T-cell (primary cell): ENCODE results near the gene WBP2. TPM values are rescaled to one million over a fixed set of nuclear protein-coding genes. Genes with fewer than 3 reads are reported as not detected.
A peak's percentile ranks its signal among the peaks of the same experiment; 100 is the strongest.

Experiments used
- ATAC-seq, 4 experiments: fragments of 200-7000 bp in 3 of 4; fragments of 150-1000 bp in 1 of 4; cut with Tn5 transposase; replicated peaks in 1 of 4; 1 replicate in 3 of 4; 2 replicates in 1 of 4; pipeline ENCODE4 v1.10.0; 2021; ENCODE audit warnings: moderate library complexity in 3 of 4, mild to moderate bottlenecking in 2 of 4, moderate number of reproducible peaks in 1 of 4
- CTCF ChIA-PET, 2 donors: fragments of 300-600 bp; sonication (Branson Sonifier 250); formaldehyde crosslinking; loops; one replicate each; lab custom pipeline; 2022; ENCODE audit warnings: antibody characterized with exemption in 2 of 2; lab: Charles Lee
- POLR2A ChIA-PET, 2 donors: fragments of 300-600 bp; sonication (Branson Sonifier 250); formaldehyde crosslinking; loops; one replicate each; lab custom pipeline; 2022; ENCODE audit warnings: antibody characterized with exemption in 2 of 2; lab: Charles Lee
- DNase-seq, 35 experiments: peaks; one replicate each; pipeline versions ENCODE4 v3.0.0 to v3.0.0-alpha.2; 2013 to 2023
- H3K27ac ChIP-seq: one replicate; pipeline ENCODE4 v1.5.1; 2013; ENCODE audit warnings: low read length
- H3K27me3 ChIP-seq, 2 experiments: replicated peaks in 1 of 2; 1 replicate in 1 of 2; 2 replicates in 1 of 2; pipeline versions ENCODE4 v1.6.1 to v1.7.0; 2013; ENCODE audit warnings: low read length in 1 of 2, mixed read lengths in 1 of 2; ENCODE audit not compliant: control insufficient read depth in 2 of 2, insufficient read depth in 2 of 2; ENCODE audit errors: extremely low read depth in 1 of 2
- H3K36me3 ChIP-seq, 2 donors: 1 replicate in 1 of 2; 2 replicates in 1 of 2; pipeline versions ENCODE4 v1.6.1 to v1.7.0; 2013; ENCODE audit warnings: low read length in 1 of 2; ENCODE audit not compliant: control insufficient read depth in 2 of 2, insufficient read depth in 1 of 2; ENCODE audit errors: extremely low read depth in 1 of 2
- H3K4me1 ChIP-seq, 2 experiments: 1 replicate in 1 of 2; 2 replicates in 1 of 2; pipeline versions ENCODE4 v1.6.1 to v1.7.0; 2013; ENCODE audit warnings: low read length in 2 of 2, mixed read lengths in 1 of 2; ENCODE audit not compliant: insufficient read depth in 2 of 2, control insufficient read depth in 1 of 2; ENCODE audit errors: extremely low read depth in 1 of 2
- H3K4me3 ChIP-seq, 2 donors: 1 replicate in 1 of 2; 2 replicates in 1 of 2; pipeline versions ENCODE4 v1.5.1 to v1.7.0; 2013; ENCODE audit warnings: mild to moderate bottlenecking in 2 of 2, low read length in 1 of 2, moderate library complexity in 1 of 2; ENCODE audit not compliant: control insufficient read depth in 1 of 2; ENCODE audit errors: extremely low read depth in 1 of 2
- H3K9me3 ChIP-seq: 2 replicates; pipeline ENCODE4 v1.7.0; 2013
- H3K27ac Mint-ChIP-seq, 2 donors: one replicate each; pipeline ENCODE4 v1.8.0; 2020 to 2021; ENCODE audit warnings: mild to moderate bottlenecking in 2 of 2, mixed read lengths in 2 of 2
- H3K27me3 Mint-ChIP-seq, 2 donors: one replicate each; pipeline ENCODE4 v1.8.0; 2021 to 2022; ENCODE audit warnings: mixed read lengths in 2 of 2
- H3K36me3 Mint-ChIP-seq: one replicate; pipeline ENCODE4 v1.8.0; 2021; ENCODE audit warnings: mixed read lengths
- H3K4me1 Mint-ChIP-seq, 3 donors: one replicate each; pipeline ENCODE4 v1.8.0; 2020 to 2022; ENCODE audit warnings: mixed read lengths in 3 of 3, mild to moderate bottlenecking in 1 of 3
- H3K4me3 Mint-ChIP-seq, 3 donors: one replicate each; pipeline ENCODE4 v1.8.0; 2020 to 2022; ENCODE audit warnings: mild to moderate bottlenecking in 3 of 3, mixed read lengths in 3 of 3, moderate library complexity in 3 of 3
- H3K9me3 Mint-ChIP-seq, 3 donors: one replicate each; pipeline ENCODE4 v1.8.0; 2020 to 2022; ENCODE audit warnings: mixed read lengths in 3 of 3
- WGBS: methylation state at CpG from one replicate; pipeline ENCODE4 v1.1.5; 2013; ENCODE audit warnings: missing lambda C conversion rate; ENCODE audit not compliant: insufficient coverage; 5-methylcytosine and 5-hydroxymethylcytosine counted together
- total RNA-seq, 35 experiments: library from RNA in 6 of 35; stranded (reverse) in 6 of 35; fragments of 120-200 nt in 1 of 35; gene quantifications; one replicate each; pipeline versions ENCODE4 v1.2.1 to v1.2.4 and lab custom pipeline; 2013 to 2026

Gene WBP2
- total RNA-seq = 100 to 1,000 TPM in 3 of 5 donors, 10 to 100 TPM in 2; 91.4 to 158 (median 138) TPM
- 45.0 TPM for total RNA-seq (2013)
- 29.6 to 145 (median 77.9) reads per million in 29 experiments for total RNA-seq (lab: John Stamatoyannopoulos, UW)

DNA sequence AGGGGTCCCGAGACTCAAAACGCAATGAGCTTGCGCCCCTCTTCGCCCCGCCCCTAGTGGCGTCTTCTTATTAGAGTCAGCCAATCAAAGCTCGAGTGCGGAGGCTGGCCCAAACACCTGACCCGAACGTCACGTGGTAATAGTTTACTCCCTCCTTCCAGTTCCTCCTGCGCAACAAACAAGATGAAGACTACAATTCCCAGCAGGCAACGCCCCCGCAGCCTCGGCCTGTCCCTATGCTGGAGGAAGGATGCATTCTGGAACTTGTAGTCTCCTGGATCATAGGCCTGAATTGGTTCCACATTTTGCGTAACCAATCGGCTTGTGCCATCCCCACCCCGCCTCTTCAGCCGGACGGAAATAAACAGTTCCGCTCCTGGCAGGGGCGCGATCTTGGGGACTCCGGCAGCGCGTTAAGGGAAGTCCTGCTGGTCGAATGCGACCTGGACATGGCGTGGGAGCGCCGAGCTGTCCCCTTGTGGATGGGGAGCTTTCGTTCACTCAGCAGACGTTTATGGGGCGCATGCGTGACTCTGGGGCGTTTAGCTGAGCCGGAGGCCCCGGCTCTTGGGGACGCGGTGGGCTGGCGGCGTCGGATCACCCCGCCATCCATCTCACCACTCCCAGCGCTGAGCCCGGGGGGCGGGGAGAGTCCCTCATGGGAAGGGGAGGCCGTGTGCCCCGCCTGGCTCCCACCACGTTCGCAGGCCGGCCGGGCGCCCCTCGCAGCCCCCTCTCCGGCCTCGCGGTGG, at the start of gene WBP2:
WBP2 (minus strand) TSS at position 26 of the 752 bp plus-strand sequence. CDS start 38 bp downstream, outside the sequence.
- peak within 1 kb of the TSS; percentile 77 for H3K27ac ChIP-seq
- Mint-ChIP-seq H3K4me3 (no peak within 1 kb of the TSS), H3K4me1 (peaks cover 32 to 43% (median 35%) of the 10 kb centered on the region in 3 donors), H3K9me3 (no peaks in the 10 kb centered on the region), H3K27ac (peak within 1 kb of the TSS; percentile 88 to 91), H3K36me3 (peaks cover 3% of the 10 kb centered on the region), H3K27me3 (no peaks in the 10 kb centered on the region)
- no peaks in the 10 kb centered on the region for H3K9me3 ChIP-seq
- peak; percentile 91 to 99 (median 98) for DNase-seq
- 0% methylated on average over 50 of the region's 58 CpGs for WGBS
- no peaks in the 10 kb centered on the region for H3K27me3 ChIP-seq
- POLR2A ChIA-PET = interaction anchor here (0.5 to 1.6 kb wide), 16 partner anchors 9 to 392 kb away, joined by 3 to 24 read pairs (median 6); partner anchors contain the start of gene UNK (in 1 of the 2)
- peak; percentile 90 to 92 (median 90) for ATAC-seq
- peaks cover 0 to 14% of the 10 kb centered on the region in 2 donors for H3K36me3 ChIP-seq
- CTCF ChIA-PET = interaction anchor here (0.5 to 2.4 kb wide), 31 partner anchors 8 to 582 kb away, joined by 3 to 33 read pairs (median 4); partner anchors contain the start of genes FBF1 (in 1 of the 2), GALK1 (in 1 of the 2), SLC25A19 (in 1 of the 2) and TRIM65 (in 1 of the 2)
- H3K4me3 ChIP-seq = peak within 1 kb of the TSS; percentile 88 to 90
- H3K4me1 ChIP-seq = peaks cover 13 to 38% of the 10 kb centered on the region in 2 experiments

DNA sequence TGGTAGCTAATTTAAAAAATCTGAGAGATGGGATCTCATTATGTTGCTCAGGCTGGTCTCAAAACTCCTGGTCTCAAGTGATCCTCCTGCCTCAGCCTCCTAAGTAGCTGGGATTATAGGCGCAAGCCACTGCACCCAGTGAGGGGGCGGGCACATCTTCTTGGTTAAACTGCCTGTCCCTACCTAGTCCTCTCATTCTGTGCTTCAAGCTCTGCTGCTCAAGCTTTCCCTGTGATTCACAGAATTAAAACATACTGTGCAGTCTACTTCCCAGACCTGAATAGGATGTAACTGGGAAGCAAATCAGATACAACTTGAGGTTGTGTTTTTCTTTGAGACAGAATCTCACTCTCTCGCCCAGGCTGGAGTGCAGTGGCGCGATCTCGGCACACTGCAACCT, 47.3 kb upstream of the WBP2 start:
- Histone ChIP-seq H3K36me3 (peaks cover 12 to 52% of the 10 kb centered on the region in 2 donors), H3K27ac (no peak overlapping the region), H3K27me3 (no peaks in the 10 kb centered on the region), H3K4me3 (no peak overlapping the region), H3K4me1 (peaks cover 0 to 25% of the 10 kb centered on the region in 2 experiments), H3K9me3 (no peaks in the 10 kb centered on the region)
- H3K36me3 Mint-ChIP-seq = peaks cover 8% of the 10 kb centered on the region
- peaks cover 6 to 23% (median 17%) of the 10 kb centered on the region in 3 donors for H3K4me1 Mint-ChIP-seq
- WGBS = 98% methylated on average over 5 of the region's 6 CpGs
- DNase-seq (no peak), ATAC-seq (no peak)
- H3K27me3 Mint-ChIP-seq = no peaks in the 10 kb centered on the region
- no peak overlapping the region for H3K4me3 Mint-ChIP-seq
- H3K9me3 Mint-ChIP-seq = no peaks in the 10 kb centered on the region
- POLR2A ChIA-PET = interaction anchor here in 1 of 2 donors (0.8 kb wide), 1 partner anchor 46 kb away, joined by 4 read pairs; no protein-coding TSS in a partner anchor
- H3K27ac Mint-ChIP-seq = no peak overlapping the region
- CTCF ChIA-PET = no interaction called here

DNA sequence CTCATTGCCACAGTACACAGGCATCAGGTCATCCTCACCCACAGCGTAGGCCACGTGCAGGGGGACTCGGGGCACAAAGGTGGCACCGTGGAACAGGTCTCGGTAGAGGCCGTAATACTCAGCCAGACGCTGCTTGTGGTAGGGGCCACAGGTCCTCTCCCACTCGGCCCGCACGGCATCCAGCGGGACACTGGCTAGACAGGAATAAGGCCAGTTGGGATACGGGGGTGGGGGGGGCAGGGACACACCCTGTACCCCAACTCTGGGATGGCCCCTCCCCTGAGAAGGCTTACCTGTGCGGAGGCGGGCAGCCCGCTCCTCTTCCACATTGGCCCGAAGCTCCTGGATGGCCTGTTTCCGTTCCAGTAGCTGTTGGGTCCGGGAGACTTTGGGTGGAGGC, 46.6 kb upstream of the WBP2 start:
- DNase-seq (no peak), ATAC-seq (no peak)
- H3K9me3 ChIP-seq = no peaks in the 10 kb centered on the region
- peaks cover 8% of the 10 kb centered on the region for H3K36me3 Mint-ChIP-seq
- no peak overlapping the region for H3K4me3 Mint-ChIP-seq
- no peaks in the 10 kb centered on the region for H3K27me3 Mint-ChIP-seq
- ChIA-PET POLR2A (no interaction called here), CTCF (no interaction called here)
- H3K36me3 ChIP-seq = peaks cover 12 to 52% of the 10 kb centered on the region in 2 donors
- no peak overlapping the region for H3K27ac ChIP-seq
- H3K9me3 Mint-ChIP-seq = no peaks in the 10 kb centered on the region
- no peak overlapping the region for H3K27ac Mint-ChIP-seq
- H3K4me3 ChIP-seq = no peak overlapping the region
- H3K4me1 Mint-ChIP-seq = peaks cover 6 to 23% (median 19%) of the 10 kb centered on the region in 3 donors
- WGBS = 98% methylated on average over 10 of the region's 18 CpGs
- no peaks in the 10 kb centered on the region for H3K27me3 ChIP-seq
- peaks cover 0 to 30% of the 10 kb centered on the region in 2 experiments for H3K4me1 ChIP-seq

DNA sequence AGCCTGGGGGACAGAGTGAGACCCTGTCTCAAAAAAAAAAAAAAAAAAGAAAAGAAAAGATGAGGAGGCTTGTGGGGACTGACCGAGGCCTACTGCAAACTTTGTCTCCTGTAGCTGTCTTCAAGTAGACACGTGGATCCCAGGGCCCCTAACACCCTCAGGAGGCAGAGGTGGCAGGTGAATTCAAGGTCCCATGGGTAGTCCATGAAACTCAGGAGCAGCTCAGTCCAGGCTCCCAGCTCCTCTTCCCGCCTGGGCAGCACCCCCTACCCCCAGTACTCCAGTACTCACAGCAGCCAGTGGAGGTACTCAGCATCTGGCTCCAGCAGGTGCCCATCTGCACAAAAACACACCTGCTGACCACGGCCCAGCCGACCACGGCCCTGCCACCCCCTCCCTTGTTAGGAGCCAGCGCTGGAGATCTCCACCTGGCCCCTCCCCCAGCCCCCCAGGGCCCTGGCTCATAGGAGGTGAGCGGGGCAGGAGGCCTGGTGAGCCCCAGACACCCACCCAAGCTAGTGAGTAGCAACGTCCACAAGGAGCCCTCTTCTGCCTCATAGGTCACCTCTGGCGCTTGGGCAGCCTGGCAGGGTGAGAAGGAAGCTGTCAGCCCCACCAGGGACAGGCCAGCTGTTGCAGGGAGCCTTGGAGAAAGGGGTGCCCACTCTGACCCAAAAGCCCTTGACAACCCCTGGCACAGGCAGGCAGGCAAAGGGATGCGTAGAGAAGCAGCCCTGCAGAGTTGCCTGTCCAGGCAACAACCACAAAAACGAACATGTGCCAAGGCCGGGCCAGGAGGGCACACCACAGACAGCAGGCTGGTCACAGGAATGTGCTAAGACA, 45.8 kb upstream of the WBP2 start:
- Histone ChIP-seq H3K4me1 (peaks cover 0 to 31% of the 10 kb centered on the region in 2 experiments), H3K27me3 (no peaks in the 10 kb centered on the region), H3K4me3 (no peak overlapping the region), H3K36me3 (peaks cover 12 to 52% of the 10 kb centered on the region in 2 donors), H3K9me3 (no peaks in the 10 kb centered on the region), H3K27ac (no peak overlapping the region)
- ATAC-seq (no peak), DNase-seq (no peak)
- ChIA-PET CTCF (no interaction called here), POLR2A (interaction anchor here in 1 of 2 donors (0.6 kb wide), 1 partner anchor 105 kb away, joined by 6 read pairs; no protein-coding TSS in a partner anchor)
- Mint-ChIP-seq H3K36me3 (peaks cover 8% of the 10 kb centered on the region), H3K9me3 (no peaks in the 10 kb centered on the region), H3K27ac (no peak overlapping the region), H3K4me1 (peaks cover 7 to 20% (median 17%) of the 10 kb centered on the region in 3 donors), H3K27me3 (no peaks in the 10 kb centered on the region), H3K4me3 (no peak overlapping the region)
- 92% methylated on average over 12 of the region's 13 CpGs for WGBS

DNA sequence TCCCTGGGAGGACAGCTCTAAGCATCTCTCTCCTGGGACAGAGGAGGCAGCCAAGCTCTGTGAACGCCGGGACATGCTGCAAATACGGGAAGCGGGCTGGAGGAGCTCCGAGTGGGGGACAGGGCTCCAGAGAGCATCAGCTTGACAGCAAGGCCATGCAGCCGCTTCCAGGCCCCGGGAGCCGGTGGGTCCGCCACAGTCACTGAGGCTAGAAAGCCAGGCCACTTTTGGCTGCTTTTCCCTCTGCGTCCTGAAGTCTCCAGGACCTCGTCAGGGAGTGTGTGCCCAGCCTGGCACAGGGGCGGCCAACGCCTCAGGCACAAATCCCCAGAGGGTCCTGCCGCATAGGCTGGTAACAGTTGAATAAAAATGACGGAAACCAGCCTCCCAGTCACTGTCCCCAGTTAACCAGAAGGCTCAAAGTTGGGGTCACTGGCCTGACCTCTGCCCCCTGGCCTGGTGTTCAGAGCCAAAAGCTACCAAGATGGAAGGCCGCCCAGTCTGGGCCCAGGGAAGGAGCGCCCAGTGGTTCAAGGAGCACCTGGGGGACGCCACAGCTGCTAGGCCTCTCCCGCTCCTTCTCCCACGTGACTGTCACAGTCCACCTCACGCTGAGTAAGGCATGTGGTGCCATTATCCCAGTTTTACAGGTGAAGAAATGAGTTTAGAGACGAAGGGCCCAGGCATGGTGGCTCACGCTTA, 44.8 kb upstream of the WBP2 start:
- H3K27me3 Mint-ChIP-seq = no peaks in the 10 kb centered on the region
- H3K9me3 Mint-ChIP-seq = no peaks in the 10 kb centered on the region
- no peak for DNase-seq
- H3K36me3 Mint-ChIP-seq = peaks cover 8% of the 10 kb centered on the region
- ChIA-PET CTCF (no interaction called here), POLR2A (interaction anchor here in 1 of 2 donors (0.6 kb wide), 1 partner anchor 104 kb away, joined by 6 read pairs; no protein-coding TSS in a partner anchor)
- peaks cover 4 to 32% of the 10 kb centered on the region in 2 experiments for H3K4me1 ChIP-seq
- H3K27me3 ChIP-seq = no peaks in the 10 kb centered on the region
- no peak overlapping the region for H3K4me3 ChIP-seq
- peaks cover 12 to 52% of the 10 kb centered on the region in 2 donors for H3K36me3 ChIP-seq
- WGBS = 98% methylated on average over 22 of the region's 23 CpGs
- H3K4me1 Mint-ChIP-seq = peaks cover 17 to 26% (median 23%) of the 10 kb centered on the region in 3 donors
- no peak overlapping the region for H3K27ac Mint-ChIP-seq
- no peak overlapping the region for H3K4me3 Mint-ChIP-seq
- no peak for ATAC-seq
- no peak overlapping the region for H3K27ac ChIP-seq
- no peaks in the 10 kb centered on the region for H3K9me3 ChIP-seq
